Upper lobe of left lung (tissue), 6 donors: ENCODE measurements around the gene ALKBH7. TPM values are rescaled to one million over a fixed set of nuclear protein-coding genes. Genes with fewer than 3 reads are reported as not detected.
"Not testable (repeated sequence)": the region's sequence is repeated elsewhere in the genome, so short reads cannot be mapped to it uniquely, and the experiment has no call there.

ENCODE experiments used
- ATAC-seq, 2 donors: fragments of 200-7000 bp; cut with Tn5 transposase; one replicate each; pipeline ENCODE4 v1.9.1; 2022; ENCODE audit warnings: mild to moderate bottlenecking in 2 of 2, moderate library complexity in 2 of 2; ENCODE audit not compliant: low FRiP score in 2 of 2
- DNase-seq, 2 donors: peaks; one replicate each; pipeline ENCODE4 v3.0.0-alpha.2; 2019 to 2020
- H3K27ac ChIP-seq, 4 donors: fragments of 200-600 bp; sonication (generic); one replicate each; pipeline ENCODE4 v1.5.1; 2016 to 2019
- H3K27me3 ChIP-seq, 4 donors: fragments of 200-600 bp; sonication (generic); one replicate each; pipeline ENCODE4 v1.5.1; 2017 to 2019
- H3K36me3 ChIP-seq, 4 donors: fragments of 200-600 bp; sonication (generic); one replicate each; pipeline ENCODE4 v1.5.1; 2016 to 2019
- H3K4me1 ChIP-seq, 4 donors: fragments of 200-600 bp; sonication (generic); one replicate each; pipeline ENCODE4 v1.5.1; 2018 to 2019
- H3K4me3 ChIP-seq, 4 donors: fragments of 200-600 bp; sonication (generic); one replicate each; pipeline ENCODE4 v1.5.1; 2017 to 2019; ENCODE audit warnings: mild to moderate bottlenecking in 2 of 4, moderate library complexity in 1 of 4
- H3K9me3 ChIP-seq, 4 donors: fragments of 200-600 bp; sonication (generic); one replicate each; pipeline ENCODE4 v1.5.1; 2018 to 2019
- CTCF ChIP-seq, 6 experiments: fragments of 450-650 bp in 4 of 6; fragments of 200-600 bp in 2 of 6; sonication (generic) in 2 of 6; IDR thresholded peaks; one replicate each; pipeline ENCODE4 v1.5.1; 2016 to 2019; ENCODE audit warnings: antibody characterized with exemption in 6 of 6
- EP300 ChIP-seq, 4 donors: sonication (generic); formaldehyde crosslinking; IDR thresholded peaks; one replicate each; pipeline ENCODE4 v1.5.1; 2017; ENCODE audit warnings: antibody characterized with exemption in 4 of 4, control low read depth in 2 of 4
- POLR2A ChIP-seq, 4 donors: fragments of 450-650 bp; IDR thresholded peaks; one replicate each; pipeline ENCODE4 v1.5.1; 2016 to 2017; ENCODE audit warnings: antibody characterized with exemption in 4 of 4, mild to moderate bottlenecking in 2 of 4
- POLR2AphosphoS5 ChIP-seq, 2 donors: sonication (generic); formaldehyde crosslinking; IDR thresholded peaks; one replicate each; pipeline ENCODE4 v1.5.1; 2017; ENCODE audit warnings: antibody characterized with exemption in 2 of 2
- WGBS, 2 donors: methylation state at CpG; one replicate each; pipeline ENCODE4 v1.1.5; 2017 to 2018; 5-methylcytosine and 5-hydroxymethylcytosine counted together
- total RNA-seq, 6 donors: library from RNA; depleted of rRNA in 4 of 6; stranded (reverse); fragments of >200 nt in 4 of 6; gene quantifications; one replicate each; pipeline versions ENCODE4 v1.1.0 to v1.2.1, GENCODE V29; 2016 to 2021
- donor health status: DM: no; HTN: no; CAD: no; lungs with moderate emphysema.
- donor health status: DM: no; HTN: yes; CAD: no; lungs with severe emphysema.

ALKBH7 gene
- total RNA-seq, 6 donors from 2014 or later = 58.5 to 105 (median 77.0) TPM

DNA sequence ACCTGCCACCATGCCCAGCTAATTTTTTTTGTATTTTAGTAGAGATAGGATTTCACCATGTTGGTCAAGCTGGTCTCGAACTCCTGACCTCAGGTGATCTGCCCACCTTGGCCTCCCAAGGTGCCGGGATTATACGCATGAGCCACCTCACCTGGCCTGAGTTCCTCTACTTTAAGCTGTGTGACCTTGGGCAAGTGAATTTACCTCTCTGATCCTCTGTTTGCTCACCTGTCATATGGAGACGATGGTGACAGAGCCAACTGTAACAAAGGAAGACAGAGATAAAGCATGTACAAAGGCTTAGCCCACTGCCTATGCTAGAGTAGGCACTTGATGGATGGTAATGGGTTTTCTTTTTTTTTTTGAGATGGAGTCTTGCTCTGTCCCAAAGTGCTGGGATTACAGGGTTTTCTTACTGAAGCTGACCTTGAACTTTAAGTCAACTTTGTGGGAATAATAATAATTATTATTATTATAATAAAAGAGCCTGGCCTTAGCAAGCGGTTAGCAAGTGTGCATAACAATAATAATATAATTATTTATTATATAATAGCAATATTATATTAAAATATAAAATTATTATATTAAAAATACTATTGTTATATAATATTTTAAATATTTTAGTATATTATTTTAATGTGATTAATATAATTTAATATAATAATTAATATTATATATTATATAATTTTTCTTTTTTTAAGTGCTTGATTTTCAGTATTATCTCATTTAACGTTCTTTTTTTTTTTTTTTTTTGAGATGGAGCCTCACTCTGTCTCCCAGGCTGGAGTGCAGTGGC lies 37.9 kb upstream of the ALKBH7 start:
- Histone ChIP-seq H3K9me3 (no peaks in the 10 kb centered on the region), H3K4me3 (no peak overlapping the region), H3K36me3 (no peaks in the 10 kb centered on the region), H3K4me1 (no peaks in the 10 kb centered on the region), H3K27ac (no peak overlapping the region), H3K27me3 (no peaks in the 10 kb centered on the region)
- ATAC-seq (no peak), DNase-seq (no peak)
- WGBS, 2 donors = 90 to 93% methylated on average over 6 of the region's 6 CpGs
- no peak for TF ChIP-seq CTCF (IDR thresholded peaks at IDR 0.05)
- TF ChIP-seq EP300 (IDR thresholded peaks at IDR 0.05) = no peak
- no peak for TF ChIP-seq POLR2A (IDR thresholded peaks at IDR 0.05)
- no peak for TF ChIP-seq POLR2AphosphoS5 (IDR thresholded peaks at IDR 0.05)

DNA sequence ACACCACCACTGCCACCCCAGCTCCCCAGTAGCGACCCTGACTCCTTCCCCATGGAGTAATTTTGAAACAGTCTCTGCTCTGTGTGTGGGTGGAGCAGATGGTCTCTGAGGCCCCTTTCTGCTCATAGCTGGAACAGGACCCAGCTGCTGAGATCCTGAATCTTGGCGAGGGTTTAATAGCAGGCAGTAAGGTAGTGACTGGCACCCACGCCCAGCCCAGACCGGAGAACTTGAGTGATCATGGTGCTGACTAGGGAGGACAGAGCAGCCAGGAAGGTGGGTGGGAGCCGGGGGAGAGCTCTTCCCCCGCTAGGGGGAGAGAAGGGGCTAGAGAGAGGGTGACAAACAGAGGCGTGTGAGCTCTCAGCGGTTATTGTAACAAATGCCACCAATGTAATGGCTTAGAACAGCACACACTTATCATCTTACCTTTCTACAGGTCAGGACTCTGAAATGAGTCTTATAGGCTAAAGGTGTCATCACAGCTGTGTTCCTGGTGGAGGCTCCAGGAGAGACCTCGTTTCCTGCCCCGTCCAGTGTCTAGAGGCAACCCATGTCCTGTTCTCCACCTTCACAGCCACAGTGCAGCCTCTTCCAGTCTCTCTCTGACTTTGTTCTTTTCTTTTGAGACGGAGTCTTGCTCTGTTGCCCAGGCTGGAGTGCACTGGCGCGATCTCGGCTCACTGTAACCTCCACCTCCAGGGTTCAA lies 31.9 kb upstream of the ALKBH7 start:
- no peak for DNase-seq
- no peaks in the 10 kb centered on the region for H3K9me3 ChIP-seq
- H3K36me3 ChIP-seq = no peaks in the 10 kb centered on the region
- H3K4me3 ChIP-seq = no peak overlapping the region
- peak in 1 of 2 donors; percentile 40 for ATAC-seq
- no peaks in the 10 kb centered on the region for H3K4me1 ChIP-seq
- no peaks in the 10 kb centered on the region for H3K27me3 ChIP-seq
- no peak for TF ChIP-seq POLR2AphosphoS5 (IDR thresholded peaks at IDR 0.05)
- TF ChIP-seq POLR2A (IDR thresholded peaks at IDR 0.05) = no peak
- no peak for TF ChIP-seq CTCF (IDR thresholded peaks at IDR 0.05)
- no peak for TF ChIP-seq EP300 (IDR thresholded peaks at IDR 0.05)
- WGBS, 2 donors = 68 to 75% methylated on average over 14 of the region's 14 CpGs
- no peak overlapping the region for H3K27ac ChIP-seq

DNA sequence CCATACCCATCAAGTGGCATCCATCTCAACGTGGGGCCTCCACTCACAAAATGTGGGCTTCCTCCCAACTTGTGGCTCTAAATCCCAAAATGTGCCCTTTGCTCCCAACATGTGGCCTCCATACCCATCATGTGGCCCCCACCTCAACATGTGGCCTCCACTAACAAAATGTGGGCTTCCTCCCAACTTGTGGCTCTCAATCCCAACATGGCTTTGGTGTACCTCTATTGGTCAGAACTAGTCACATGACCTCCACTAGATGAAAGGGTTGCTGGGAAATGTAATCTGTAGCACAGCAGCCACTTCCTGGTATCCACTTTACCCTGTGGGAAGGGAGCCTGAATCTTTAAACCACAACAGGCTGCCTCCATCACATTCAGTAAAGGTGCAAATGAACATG lies 29.1 kb upstream of the ALKBH7 start:
- H3K27me3 ChIP-seq = no peaks in the 10 kb centered on the region
- no peak for ATAC-seq
- no peak for DNase-seq
- H3K9me3 ChIP-seq = no peaks in the 10 kb centered on the region
- no peak overlapping the region for H3K27ac ChIP-seq
- WGBS, 2 donors = 92 to 100% methylated on average over 1 of the region's 1 CpG
- H3K36me3 ChIP-seq = no peaks in the 10 kb centered on the region
- no peaks in the 10 kb centered on the region for H3K4me1 ChIP-seq
- H3K4me3 ChIP-seq = no peak overlapping the region
- TF ChIP-seq CTCF (IDR thresholded peaks at IDR 0.05) (no peak), POLR2AphosphoS5 (IDR thresholded peaks at IDR 0.05) (no peak), EP300 (IDR thresholded peaks at IDR 0.05) (no peak), POLR2A (IDR thresholded peaks at IDR 0.05) (no peak)

DNA sequence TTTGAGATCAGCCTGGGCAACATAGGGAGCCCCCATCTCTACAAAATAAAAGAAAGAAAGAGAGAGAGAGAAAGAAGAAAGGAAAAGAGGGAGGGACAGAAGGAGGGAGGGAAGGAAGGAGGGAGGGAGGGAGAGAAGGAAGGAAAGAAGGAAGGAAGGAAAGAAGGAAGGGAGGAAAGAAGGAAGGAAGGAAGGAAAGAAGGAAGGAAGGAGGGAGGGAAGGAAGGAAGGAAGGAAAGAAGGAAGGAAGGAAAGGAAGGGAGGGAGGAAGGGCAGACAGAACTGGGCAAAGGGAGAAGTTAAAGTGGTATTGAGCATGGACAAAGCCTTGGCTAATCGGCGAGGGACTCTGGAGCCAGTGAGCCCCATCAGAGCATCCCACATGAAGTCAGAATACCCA lies 23.3 kb upstream of the ALKBH7 start:
- not testable (repeated sequence) for H3K9me3 ChIP-seq, ATAC-seq, H3K27me3 ChIP-seq, DNase-seq, H3K27ac ChIP-seq, H3K4me3 ChIP-seq, H3K36me3 ChIP-seq, H3K4me1 ChIP-seq
- 88 to 90% methylated on average over 2 of the region's 2 CpGs for WGBS, 2 donors

DNA sequence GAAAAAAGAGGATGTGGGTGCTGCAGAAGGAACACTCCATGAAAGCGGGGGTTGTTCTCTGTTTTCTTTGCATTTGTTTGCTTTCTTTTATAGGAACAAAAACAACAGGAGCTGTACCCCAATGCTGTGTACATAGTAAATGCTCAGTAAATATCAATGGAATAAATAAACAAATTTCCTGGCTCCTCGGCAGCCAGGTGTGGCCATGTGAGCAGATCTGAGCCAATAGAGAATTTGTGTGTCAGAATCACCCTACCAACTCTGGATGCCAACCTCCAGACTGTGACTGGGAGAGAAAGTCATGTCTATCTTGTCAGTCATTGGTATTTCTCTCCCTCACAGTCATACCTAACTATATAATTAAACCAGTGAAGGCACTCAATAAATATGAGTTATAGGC lies 21.9 kb upstream of the ALKBH7 start:
- TF ChIP-seq POLR2AphosphoS5 (IDR thresholded peaks at IDR 0.05) = no peak
- Histone ChIP-seq H3K27ac (no peak overlapping the region), H3K9me3 (no peaks in the 10 kb centered on the region), H3K36me3 (no peaks in the 10 kb centered on the region), H3K4me3 (no peak overlapping the region), H3K4me1 (no peaks in the 10 kb centered on the region), H3K27me3 (no peaks in the 10 kb centered on the region)
- no peak for ATAC-seq
- DNase-seq = no peak
- 60 to 62% methylated on average over 2 of the region's 2 CpGs for WGBS, 2 donors
